HEK293 (cell line): ENCODE data around the gene EEFSEC.

Experiments
- HOXC10 ChIP-seq: sonication (generic); formaldehyde crosslinking; IDR thresholded peaks from 2 replicates; pipeline ENCODE4 v1.8.1; 2023; ENCODE audit warnings: mild to moderate bottlenecking, missing genetic modification reagents
- TRIM28 ChIP-seq: IDR thresholded peaks from 2 replicates; pipeline ENCODE4 v1.6.1; 2011; ENCODE audit warnings: low read length, control low read depth, borderline replicate concordance
- ZBTB1 ChIP-seq: fragments of 450-650 bp; formaldehyde crosslinking; IDR thresholded peaks from 2 replicates; pipeline ENCODE4 v1.5.1; 2016; ENCODE audit warnings: missing biosample characterization, missing genetic modification characterization
- ZNF292 ChIP-seq: fragments of 450-650 bp; formaldehyde crosslinking; IDR thresholded peaks from 2 replicates; pipeline ENCODE4 v1.5.1; 2016; ENCODE audit warnings: low read depth, missing biosample characterization, missing genetic modification characterization, borderline replicate concordance
- ZNF311 ChIP-seq: fragments of 450-650 bp; formaldehyde crosslinking; IDR thresholded peaks from 2 replicates; pipeline ENCODE4 v1.5.1; 2017; ENCODE audit warnings: missing biosample characterization, missing genetic modification characterization, borderline replicate concordance
- ZNF664 ChIP-seq: fragments of 450-650 bp; formaldehyde crosslinking; IDR thresholded peaks from 2 replicates; pipeline ENCODE4 v1.5.1; 2016; ENCODE audit warnings: missing biosample characterization, missing genetic modification characterization
- TF ChIP-seq, protein P1 (sequence below): fragments of 450-650 bp; formaldehyde crosslinking; IDR thresholded peaks from 2 replicates; pipeline ENCODE4 v1.5.1; 2016; ENCODE audit warnings: missing biosample characterization, missing genetic modification characterization
- TF ChIP-seq, protein P2 (sequence below): fragments of 450-650 bp; formaldehyde crosslinking; IDR thresholded peaks from 2 replicates; pipeline ENCODE4 v1.5.1; 2016; ENCODE audit warnings: missing biosample characterization, missing genetic modification characterization

- TF ChIP-seq HOXC10 (no peak), TRIM28 (no peak), ZNF311 (tag by site-specific recombination) (no peak), ZNF664 (tag by site-specific recombination) (no peak), ZNF292 (no peak), ZBTB1 (tag by site-specific recombination) (no peak)
- TF ChIP-seq, protein P1, sequence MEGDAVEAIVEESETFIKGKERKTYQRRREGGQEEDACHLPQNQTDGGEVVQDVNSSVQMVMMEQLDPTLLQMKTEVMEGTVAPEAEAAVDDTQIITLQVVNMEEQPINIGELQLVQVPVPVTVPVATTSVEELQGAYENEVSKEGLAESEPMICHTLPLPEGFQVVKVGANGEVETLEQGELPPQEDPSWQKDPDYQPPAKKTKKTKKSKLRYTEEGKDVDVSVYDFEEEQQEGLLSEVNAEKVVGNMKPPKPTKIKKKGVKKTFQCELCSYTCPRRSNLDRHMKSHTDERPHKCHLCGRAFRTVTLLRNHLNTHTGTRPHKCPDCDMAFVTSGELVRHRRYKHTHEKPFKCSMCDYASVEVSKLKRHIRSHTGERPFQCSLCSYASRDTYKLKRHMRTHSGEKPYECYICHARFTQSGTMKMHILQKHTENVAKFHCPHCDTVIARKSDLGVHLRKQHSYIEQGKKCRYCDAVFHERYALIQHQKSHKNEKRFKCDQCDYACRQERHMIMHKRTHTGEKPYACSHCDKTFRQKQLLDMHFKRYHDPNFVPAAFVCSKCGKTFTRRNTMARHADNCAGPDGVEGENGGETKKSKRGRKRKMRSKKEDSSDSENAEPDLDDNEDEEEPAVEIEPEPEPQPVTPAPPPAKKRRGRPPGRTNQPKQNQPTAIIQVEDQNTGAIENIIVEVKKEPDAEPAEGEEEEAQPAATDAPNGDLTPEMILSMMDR (tag by site-specific recombination), result no peak
- TF ChIP-seq, protein P2, sequence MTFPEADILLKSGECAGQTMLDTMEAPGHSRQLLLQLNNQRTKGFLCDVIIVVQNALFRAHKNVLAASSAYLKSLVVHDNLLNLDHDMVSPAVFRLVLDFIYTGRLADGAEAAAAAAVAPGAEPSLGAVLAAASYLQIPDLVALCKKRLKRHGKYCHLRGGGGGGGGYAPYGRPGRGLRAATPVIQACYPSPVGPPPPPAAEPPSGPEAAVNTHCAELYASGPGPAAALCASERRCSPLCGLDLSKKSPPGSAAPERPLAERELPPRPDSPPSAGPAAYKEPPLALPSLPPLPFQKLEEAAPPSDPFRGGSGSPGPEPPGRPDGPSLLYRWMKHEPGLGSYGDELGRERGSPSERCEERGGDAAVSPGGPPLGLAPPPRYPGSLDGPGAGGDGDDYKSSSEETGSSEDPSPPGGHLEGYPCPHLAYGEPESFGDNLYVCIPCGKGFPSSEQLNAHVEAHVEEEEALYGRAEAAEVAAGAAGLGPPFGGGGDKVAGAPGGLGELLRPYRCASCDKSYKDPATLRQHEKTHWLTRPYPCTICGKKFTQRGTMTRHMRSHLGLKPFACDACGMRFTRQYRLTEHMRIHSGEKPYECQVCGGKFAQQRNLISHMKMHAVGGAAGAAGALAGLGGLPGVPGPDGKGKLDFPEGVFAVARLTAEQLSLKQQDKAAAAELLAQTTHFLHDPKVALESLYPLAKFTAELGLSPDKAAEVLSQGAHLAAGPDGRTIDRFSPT (tag by site-specific recombination), result no peak
These were observed 122.8 kb downstream of the EEFSEC start for GRCh38 chr3:128276146-128276435.
